ENCODE data around the gene GNAQ. TPM values are rescaled to one million over a fixed set of nuclear protein-coding genes. Genes with fewer than 3 reads are reported as not detected.

The GNAQ gene
- total RNA-seq, 1 donor from 2014 or later, result 0.20 TPM

GRCh38 chr9:77857513-77858259 lies 173.9 kb downstream of the GNAQ start:
- Mint-ChIP-seq H3K4me1 (no peaks in the 10 kb centered on the region), H3K4me3 (no peak overlapping the region), H3K9me3 (peaks cover 2% of the 10 kb centered on the region), H3K27ac (no peak overlapping the region), H3K36me3 (ENCODE audit: low read depth) (no peaks in the 10 kb centered on the region), H3K27me3 (peaks cover 8% of the 10 kb centered on the region)
- ATAC-seq (ENCODE audit: low read depth) (no peak), DNase-seq (no peak)
- CTCF ChIA-PET, result no interaction called here
- intact Hi-C loops (cut with micrococcal nuclease), result no loop called here
- no peak for TF ChIP-seq CTCF (IDR thresholded peaks at IDR 0.05)
- POLR2A ChIA-PET, result no interaction called here

- Mint-ChIP-seq H3K4me1 (no peaks in the 10 kb centered on the region), H3K27ac (no peak overlapping the region), H3K4me3 (no peak overlapping the region)
Measured at GRCh38 chr9:77856615-77857014, 175.0 kb downstream of the GNAQ start.

GRCh38 chr9:77854916-77855311 lies 176.7 kb downstream of the GNAQ start:
- ChIA-PET CTCF (no interaction called here), POLR2A (no interaction called here)
- ATAC-seq (ENCODE audit: low read depth) (no peak), DNase-seq (no peak)
- no peaks in the 10 kb centered on the region for H3K36me3 Mint-ChIP-seq (ENCODE audit: low read depth)
- no peak for TF ChIP-seq CTCF (IDR thresholded peaks at IDR 0.05)
- H3K9me3 Mint-ChIP-seq, result no peaks in the 10 kb centered on the region
- no peak overlapping the region for H3K27ac Mint-ChIP-seq
- intact Hi-C loops (cut with micrococcal nuclease), result no loop called here
- peaks cover 8% of the 10 kb centered on the region for H3K27me3 Mint-ChIP-seq
- no peak overlapping the region for H3K4me3 Mint-ChIP-seq
- no peaks in the 10 kb centered on the region for H3K4me1 Mint-ChIP-seq

More at GRCh38 chr9:77856615-77857014, 175.0 kb downstream of the GNAQ start:
- CTCF ChIA-PET, result interaction anchor here (1.5 kb wide), 1 partner anchor 513 kb away, joined by 3 read pairs; no protein-coding TSS in a partner anchor
- intact Hi-C loops (cut with micrococcal nuclease), result no loop called here
- H3K27me3 Mint-ChIP-seq, result peaks cover 8% of the 10 kb centered on the region
- H3K36me3 Mint-ChIP-seq (ENCODE audit: low read depth), result no peaks in the 10 kb centered on the region
- POLR2A ChIA-PET, result no interaction called here
- ATAC-seq (ENCODE audit: low read depth) (no peak), DNase-seq (no peak)
- TF ChIP-seq CTCF (IDR thresholded peaks at IDR 0.05), result no peak
- H3K9me3 Mint-ChIP-seq, result peaks cover 2% of the 10 kb centered on the region

- H3K4me1 Mint-ChIP-seq, result no peaks in the 10 kb centered on the region
- no peak overlapping the region for H3K4me3 Mint-ChIP-seq
- no peak overlapping the region for H3K27ac Mint-ChIP-seq
- intact Hi-C loops (cut with micrococcal nuclease), result no loop called here
- ChIA-PET CTCF (no interaction called here), POLR2A (no interaction called here)
- no peaks in the 10 kb centered on the region for H3K9me3 Mint-ChIP-seq
- H3K27me3 Mint-ChIP-seq, result peaks cover 8% of the 10 kb centered on the region
- DNase-seq (no peak), ATAC-seq (ENCODE audit: low read depth) (no peak)
- no peaks in the 10 kb centered on the region for H3K36me3 Mint-ChIP-seq (ENCODE audit: low read depth)
- no peak for TF ChIP-seq CTCF (IDR thresholded peaks at IDR 0.05)
Measured at GRCh38 chr9:77854258-77854915, 177.2 kb downstream of the GNAQ start.

GRCh38 chr9:77853716-77854115 lies 177.9 kb downstream of the GNAQ start:
- ChIA-PET CTCF (no interaction called here), POLR2A (no interaction called here)
- H3K4me1 Mint-ChIP-seq, result no peaks in the 10 kb centered on the region
- no peak for TF ChIP-seq CTCF (IDR thresholded peaks at IDR 0.05)
- no peak for ATAC-seq (ENCODE audit: low read depth)
- intact Hi-C loops (cut with micrococcal nuclease), result no loop called here
- no peak for DNase-seq
- no peaks in the 10 kb centered on the region for H3K9me3 Mint-ChIP-seq
- no peak overlapping the region for H3K4me3 Mint-ChIP-seq
- H3K27me3 Mint-ChIP-seq, result peaks cover 4% of the 10 kb centered on the region
- H3K27ac Mint-ChIP-seq, result no peak overlapping the region
- no peaks in the 10 kb centered on the region for H3K36me3 Mint-ChIP-seq (ENCODE audit: low read depth)
